ENCODE data around the gene SCT.
A peak's percentile ranks its signal among the peaks of the same experiment; 100 is the strongest.

Gene SCT

GRCh38 chr11:615504-616319 is 11.3 kb downstream of the SCT start, which contains the start of gene IRF7:
TSS of gene IRF7 (minus strand) at chr11:615950. CDS start at chr11:615364, 586 bp downstream.
- H3K4me3 ChIP-seq (ENCODE audit: low read depth in 1 of 2, low read length in 1 of 2), result peak within 1 kb of the TSS; percentile 86 to 97
- no peaks in the 10 kb centered on the region for H3K9me3 ChIP-seq
- peaks cover 47% of the 10 kb centered on the region for H3K36me3 ChIP-seq

GRCh38 chr11:614623-615503 is 12.1 kb downstream of the SCT start:
- Histone ChIP-seq H3K27ac (peak overlapping the region; percentile 92), H3K9me3 (no peaks in the 10 kb centered on the region), H3K4me3 (ENCODE audit: low read depth in 1 of 2, low read length in 1 of 2) (peak overlapping the region; percentile 86 to 97), H3K27me3 (no peaks in the 10 kb centered on the region), H3K4me1 (ENCODE audit: control insufficient read depth in 1 of 2, insufficient read depth in 1 of 2, low read depth in 1 of 2, low read length in 1 of 2) (peaks cover 31 to 32% of the 10 kb centered on the region in 2 experiments), H3K36me3 (peaks cover 55% of the 10 kb centered on the region)
- no peak for TF ChIP-seq CTCF (IDR thresholded peaks at IDR 0.05)

More at GRCh38 chr11:615504-616319, 11.3 kb downstream of the SCT start, which contains the start of gene IRF7:
- Histone ChIP-seq H3K27me3 (no peaks in the 10 kb centered on the region), H3K4me1 (ENCODE audit: control insufficient read depth in 1 of 2, insufficient read depth in 1 of 2, low read depth in 1 of 2, low read length in 1 of 2) (peaks cover 31 to 32% of the 10 kb centered on the region in 2 experiments), H3K27ac (peak within 1 kb of the TSS; percentile 92)
- peak; percentile 36 for TF ChIP-seq CTCF (IDR thresholded peaks at IDR 0.05)

- Histone ChIP-seq H3K27ac (peak overlapping the region; percentile 92), H3K4me3 (ENCODE audit: low read depth in 1 of 2, low read length in 1 of 2) (peak overlapping the region; percentile 86 to 97), H3K36me3 (peaks cover 63% of the 10 kb centered on the region), H3K4me1 (ENCODE audit: control insufficient read depth in 1 of 2, insufficient read depth in 1 of 2, low read depth in 1 of 2, low read length in 1 of 2) (peaks cover 31 to 32% of the 10 kb centered on the region in 2 experiments), H3K27me3 (no peaks in the 10 kb centered on the region), H3K9me3 (no peaks in the 10 kb centered on the region)
- no peak for TF ChIP-seq CTCF (IDR thresholded peaks at IDR 0.05)
Observed at GRCh38 chr11:614021-614622, 12.9 kb downstream of the SCT start.

- Histone ChIP-seq H3K4me1 (ENCODE audit: control insufficient read depth in 1 of 2, insufficient read depth in 1 of 2, low read depth in 1 of 2, low read length in 1 of 2) (peaks cover 31 to 32% of the 10 kb centered on the region in 2 experiments), H3K27ac (peak overlapping the region; percentile 92), H3K27me3 (no peaks in the 10 kb centered on the region), H3K36me3 (peaks cover 69% of the 10 kb centered on the region), H3K9me3 (no peaks in the 10 kb centered on the region), H3K4me3 (ENCODE audit: low read depth in 1 of 2, low read length in 1 of 2) (peak overlapping the region in 1 of 2 experiments; percentile 86)
- no peak for TF ChIP-seq CTCF (IDR thresholded peaks at IDR 0.05)
Observed at GRCh38 chr11:613369-613968, 13.5 kb downstream of the SCT start.

GRCh38 chr11:612961-613300 is 14.1 kb downstream of the SCT start:
- TF ChIP-seq CTCF (IDR thresholded peaks at IDR 0.05), result no peak
- Histone ChIP-seq H3K4me1 (ENCODE audit: control insufficient read depth in 1 of 2, insufficient read depth in 1 of 2, low read depth in 1 of 2, low read length in 1 of 2) (peaks cover 31 to 32% of the 10 kb centered on the region in 2 experiments), H3K27me3 (no peaks in the 10 kb centered on the region), H3K27ac (peak overlapping the region; percentile 61), H3K4me3 (ENCODE audit: low read depth in 1 of 2, low read length in 1 of 2) (no peak overlapping the region), H3K9me3 (no peaks in the 10 kb centered on the region), H3K36me3 (peaks cover 75% of the 10 kb centered on the region)
